C4-2B (cell line): ENCODE measurements around the gene LAMA5.

ENCODE experiments used
- H3K27ac ChIP-seq: fragments of 450-650 bp; 2 replicates; pipeline ENCODE4 v1.5.1; 2017
- ZFX ChIP-seq: fragments of 450-650 bp; IDR thresholded peaks from 2 replicates; pipeline ENCODE4 v1.6.1; 2017
- TF ChIP-seq, protein P1 (sequence below): fragments of 450-650 bp; conservative IDR thresholded peaks from 2 replicates; pipeline ENCODE4 v1.5.1; 2017; ENCODE audit warnings: mild to moderate bottlenecking

LAMA5 gene

DNA sequence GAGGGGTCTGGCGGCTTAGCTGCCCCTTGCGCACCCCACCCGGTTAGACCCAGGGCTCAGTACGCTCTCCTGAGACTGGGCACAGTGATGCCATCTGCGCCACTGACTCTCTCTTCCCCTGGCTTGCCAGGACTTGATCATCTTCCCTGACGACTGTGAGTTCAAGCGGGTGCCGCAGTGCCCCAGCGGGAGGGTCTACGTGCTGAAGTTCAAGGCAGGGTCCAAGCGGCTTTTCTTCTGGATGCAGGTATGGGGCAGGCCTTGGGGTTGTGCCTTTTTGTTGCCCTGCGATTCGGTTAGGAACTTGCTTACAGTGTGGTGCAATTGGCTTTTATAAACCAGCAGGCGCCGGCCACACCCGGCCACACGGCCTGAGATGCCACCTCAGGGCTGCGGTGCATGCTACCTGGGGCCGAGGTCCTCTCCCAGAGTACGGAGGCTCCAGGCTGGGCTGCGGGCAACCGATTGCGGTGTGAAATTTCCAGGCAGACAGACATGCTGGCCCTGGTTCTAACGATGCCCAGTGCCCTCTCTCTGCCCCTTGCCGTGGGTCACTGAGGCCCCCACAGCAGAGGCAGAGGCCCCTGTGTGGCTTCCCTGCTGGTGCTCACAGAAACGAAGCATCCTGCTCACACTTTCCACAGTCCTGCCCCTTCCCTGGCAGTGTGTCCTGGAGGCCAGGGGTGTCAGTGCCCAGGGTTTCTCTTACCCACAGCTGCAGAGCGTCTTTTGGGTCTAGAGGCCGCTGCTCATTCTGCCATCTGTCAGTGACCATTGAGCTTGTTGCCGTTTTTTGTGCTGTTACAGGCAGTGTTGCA, 62.6 kb downstream of the LAMA5 start:
- peak overlapping the region; percentile 95 for H3K27ac ChIP-seq
- no peak for TF ChIP-seq ZFX
- TF ChIP-seq, protein P1, sequence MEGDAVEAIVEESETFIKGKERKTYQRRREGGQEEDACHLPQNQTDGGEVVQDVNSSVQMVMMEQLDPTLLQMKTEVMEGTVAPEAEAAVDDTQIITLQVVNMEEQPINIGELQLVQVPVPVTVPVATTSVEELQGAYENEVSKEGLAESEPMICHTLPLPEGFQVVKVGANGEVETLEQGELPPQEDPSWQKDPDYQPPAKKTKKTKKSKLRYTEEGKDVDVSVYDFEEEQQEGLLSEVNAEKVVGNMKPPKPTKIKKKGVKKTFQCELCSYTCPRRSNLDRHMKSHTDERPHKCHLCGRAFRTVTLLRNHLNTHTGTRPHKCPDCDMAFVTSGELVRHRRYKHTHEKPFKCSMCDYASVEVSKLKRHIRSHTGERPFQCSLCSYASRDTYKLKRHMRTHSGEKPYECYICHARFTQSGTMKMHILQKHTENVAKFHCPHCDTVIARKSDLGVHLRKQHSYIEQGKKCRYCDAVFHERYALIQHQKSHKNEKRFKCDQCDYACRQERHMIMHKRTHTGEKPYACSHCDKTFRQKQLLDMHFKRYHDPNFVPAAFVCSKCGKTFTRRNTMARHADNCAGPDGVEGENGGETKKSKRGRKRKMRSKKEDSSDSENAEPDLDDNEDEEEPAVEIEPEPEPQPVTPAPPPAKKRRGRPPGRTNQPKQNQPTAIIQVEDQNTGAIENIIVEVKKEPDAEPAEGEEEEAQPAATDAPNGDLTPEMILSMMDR, result no peak

DNA sequence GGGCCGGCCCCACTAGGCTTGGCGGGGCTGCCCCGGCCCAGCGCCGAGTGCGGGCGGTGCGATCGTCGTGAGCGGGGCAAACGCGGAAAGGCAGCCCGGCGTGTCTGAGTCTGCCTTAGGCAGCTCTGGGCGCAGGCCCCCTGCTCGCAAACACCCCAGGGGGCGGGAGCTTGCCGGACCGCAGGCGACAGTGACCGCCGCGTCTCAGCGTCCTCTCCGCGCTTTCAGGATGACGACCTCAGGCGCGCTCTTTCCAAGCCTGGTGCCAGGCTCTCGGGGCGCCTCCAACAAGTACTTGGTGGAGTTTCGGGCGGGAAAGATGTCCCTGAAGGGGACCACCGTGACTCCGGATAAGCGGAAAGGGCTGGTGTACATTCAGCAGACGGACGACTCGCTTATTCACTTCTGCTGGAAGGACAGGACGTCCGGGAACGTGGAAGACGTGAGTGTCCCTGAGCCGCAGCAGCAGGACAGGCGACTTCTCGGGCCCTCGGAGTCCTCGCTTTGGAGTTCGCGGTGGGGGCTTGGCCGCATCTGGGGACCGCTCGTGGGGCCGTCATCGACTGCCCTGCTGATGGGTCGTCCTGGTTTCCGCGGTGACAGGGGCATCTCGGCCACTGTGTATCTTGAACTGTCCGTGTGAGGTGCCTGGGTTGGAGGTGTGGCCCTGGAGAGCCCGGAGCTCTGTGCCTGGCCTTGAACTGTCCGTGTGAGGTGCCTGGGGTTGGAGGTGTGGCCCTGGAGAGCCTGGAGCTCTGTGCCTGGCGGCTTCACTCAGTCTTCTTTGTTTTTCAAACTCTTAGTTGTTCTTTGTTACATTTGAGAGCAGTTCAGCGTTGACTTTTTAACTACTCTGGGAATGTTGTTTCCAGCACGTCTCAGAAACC, 63.5 kb downstream of the LAMA5 start:
- H3K27ac ChIP-seq, result peak overlapping the region; percentile 95
- TF ChIP-seq ZFX, result peak; percentile 37; the same call in 1 of the 2 replicates
- TF ChIP-seq, protein P1, result no peak

DNA sequence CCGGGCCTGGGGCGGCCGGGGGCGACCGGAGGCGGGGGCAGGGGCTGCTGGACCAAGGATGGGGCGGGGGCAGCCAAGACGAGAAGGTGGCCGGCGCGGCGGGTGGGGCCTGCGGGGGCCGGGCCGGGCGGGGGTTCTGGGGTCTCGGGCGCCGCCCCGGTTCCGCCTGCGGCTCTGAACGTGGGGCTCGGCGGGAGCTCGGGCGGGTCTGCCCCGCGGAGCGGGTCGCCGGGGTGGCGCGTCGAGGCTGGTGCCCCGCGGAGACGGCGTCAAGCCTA, 64.1 kb downstream of the LAMA5 start:
- H3K27ac ChIP-seq, result peak overlapping the region; percentile 95
- TF ChIP-seq, protein P1, result no peak
- TF ChIP-seq ZFX, result peak; percentile 68; the same call in 1 of the 2 replicates

DNA sequence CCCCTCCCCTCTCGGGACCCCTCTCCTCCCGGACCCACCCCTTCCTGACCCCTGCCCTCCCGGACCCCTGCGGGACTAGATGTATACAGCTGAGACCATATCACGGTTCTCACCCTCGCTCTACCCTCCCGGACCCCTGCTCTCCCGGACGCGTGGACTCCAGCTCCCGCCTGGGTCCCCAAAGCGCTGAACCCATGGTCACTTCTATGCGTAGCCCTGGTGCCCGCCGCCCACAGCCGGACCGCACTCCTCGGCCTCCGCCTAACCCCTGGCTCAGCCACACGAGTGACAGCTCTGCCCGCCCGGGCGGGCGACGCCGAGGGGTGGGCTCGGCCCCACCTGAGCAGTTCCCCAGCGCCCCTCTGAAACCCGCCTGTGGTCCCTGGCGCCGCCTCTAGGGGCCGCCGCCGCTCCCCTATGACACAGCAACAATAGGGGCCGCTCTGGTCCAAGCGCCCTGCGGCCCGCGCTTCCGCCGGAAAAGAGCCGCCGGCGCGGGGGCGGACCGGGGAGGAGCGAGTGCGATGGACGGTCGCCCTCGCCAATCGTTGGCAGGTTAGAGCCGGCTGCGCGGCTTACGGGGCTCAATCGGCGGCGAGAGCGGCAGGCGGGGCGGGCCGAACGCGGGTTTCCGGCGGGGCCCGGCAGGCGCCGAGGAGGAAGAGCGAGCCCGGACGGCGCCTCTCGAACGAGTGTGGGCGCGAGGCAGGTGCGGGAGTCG, 64.6 kb downstream of the LAMA5 start, which contains the start of gene ADRM1:
TSS of gene ADRM1 (plus strand) at position 657 of the 721 bp plus-strand sequence. CDS start 572 bp downstream, outside the sequence.
- peak within 1 kb of the TSS; percentile 95 for H3K27ac ChIP-seq
- TF ChIP-seq, protein P1, result peak; percentile 93
- TF ChIP-seq ZFX, result no peak

DNA sequence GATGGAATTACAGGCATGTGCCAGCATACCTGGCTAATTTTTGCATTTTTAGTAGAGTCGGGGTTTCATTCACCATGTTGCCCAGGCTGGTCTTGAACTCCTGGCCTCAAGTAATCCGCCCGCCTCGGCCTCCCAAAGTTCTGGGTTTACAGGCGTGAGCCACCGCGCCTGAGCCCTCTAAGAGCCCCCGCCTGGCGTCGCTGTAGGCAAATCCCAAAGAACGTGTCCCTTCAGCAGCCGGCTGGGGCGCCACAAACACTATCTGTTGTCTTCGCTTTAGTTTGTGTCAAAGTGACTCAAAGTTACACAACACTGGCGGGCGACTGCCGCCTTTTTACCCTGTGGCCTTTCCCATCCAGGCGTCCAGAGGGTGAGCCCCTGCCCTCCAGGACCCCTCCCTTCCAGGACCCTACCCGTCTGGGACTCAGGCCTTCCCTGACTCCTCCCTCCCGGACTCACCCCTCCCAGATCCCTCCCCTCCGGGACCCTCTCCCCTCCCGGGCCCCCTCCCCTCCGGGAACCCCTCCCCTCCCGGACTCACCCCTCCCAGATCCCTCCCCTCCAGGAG, 65.3 kb downstream of the LAMA5 start:
- TF ChIP-seq ZFX, result no peak
- TF ChIP-seq, protein P1, result peak; percentile 74
- H3K27ac ChIP-seq, result peak overlapping the region; percentile 95

DNA sequence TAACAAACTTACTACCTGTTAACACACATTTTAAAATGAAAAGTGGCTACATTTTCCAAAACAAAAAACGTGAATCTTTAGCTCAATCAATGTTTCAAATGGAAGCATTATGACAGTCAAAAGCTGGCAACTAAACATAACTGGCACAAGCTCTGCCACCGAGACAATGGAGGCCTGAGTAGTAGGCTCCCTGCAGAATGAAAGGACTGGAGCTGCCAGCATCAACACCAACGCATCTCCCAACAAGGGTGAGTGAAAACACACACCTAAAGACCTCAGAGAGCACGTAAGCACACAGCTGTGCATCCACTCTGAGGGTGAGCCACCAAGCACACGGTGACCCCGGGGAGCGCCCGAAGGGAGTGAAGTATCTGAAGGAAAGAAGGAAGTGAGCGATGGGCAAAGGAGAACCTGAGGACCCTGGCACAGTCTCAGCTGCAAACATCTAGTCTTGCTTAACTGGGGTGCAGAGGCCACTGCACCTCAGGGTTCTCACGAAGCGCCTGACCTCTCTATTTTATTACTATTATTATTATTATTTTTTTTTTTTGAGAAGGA, 65.9 kb downstream of the LAMA5 start:
- TF ChIP-seq, protein P1, result no peak
- TF ChIP-seq ZFX, result no peak
- no peak overlapping the region for H3K27ac ChIP-seq
